ENCODE data around the gene KRTAP5-1. TPM values are rescaled to one million over a fixed set of nuclear protein-coding genes. Genes with fewer than 3 reads are reported as not detected.

KRTAP5-1 gene
- total RNA-seq, 2 experiments from 2014 or later, result not detected

GRCh38 chr11:1560002-1560648, 25.0 kb downstream of the KRTAP5-1 start:
- Mint-ChIP-seq H3K9me3 (no peaks in the 10 kb centered on the region), H3K4me1 (ENCODE audit: low read depth) (no peaks in the 10 kb centered on the region), H3K4me3 (no peak overlapping the region), H3K27ac (no peak overlapping the region), H3K27me3 (no peaks in the 10 kb centered on the region), H3K36me3 (ENCODE audit: low read depth) (peaks cover 2% of the 10 kb centered on the region)
- no peak for TF ChIP-seq CTCF (IDR thresholded peaks at IDR 0.05)
- POLR2A ChIA-PET, result no interaction called here
- intact Hi-C loops (cut with micrococcal nuclease), result no loop called here
- CTCF ChIA-PET, result interaction anchor here (0.6 to 1.6 kb wide), 4 partner anchors 11 to 69 kb away, joined by 3 to 7 read pairs (median 4); no protein-coding TSS in a partner anchor
- ATAC-seq, result no peak
- DNase-seq, result no peak

- Mint-ChIP-seq H3K27me3 (no peaks in the 10 kb centered on the region), H3K4me1 (ENCODE audit: low read depth) (no peaks in the 10 kb centered on the region), H3K36me3 (ENCODE audit: low read depth) (peaks cover 2% of the 10 kb centered on the region), H3K4me3 (no peak overlapping the region), H3K9me3 (no peaks in the 10 kb centered on the region), H3K27ac (no peak overlapping the region)
- intact Hi-C loops (cut with micrococcal nuclease), result no loop called here
- CTCF ChIA-PET, result interaction anchor here (1.4 to 1.7 kb wide), 4 partner anchors 11 to 15 kb away, joined by 3 to 9 read pairs (median 6); no protein-coding TSS in a partner anchor
- no peak for TF ChIP-seq CTCF (IDR thresholded peaks at IDR 0.05)
- peak; percentile 27 for ATAC-seq
- no peak for DNase-seq
- POLR2A ChIA-PET, result no interaction called here
Measured at GRCh38 chr11:1559111-1559951, 25.8 kb downstream of the KRTAP5-1 start.

- CTCF ChIA-PET, result interaction anchor here (1.5 to 1.7 kb wide), 3 partner anchors 10 to 16 kb away, joined by 3 to 12 read pairs (median 9); no protein-coding TSS in a partner anchor
- H3K27ac Mint-ChIP-seq, result no peak overlapping the region
- no peak for ATAC-seq
Measured at GRCh38 chr11:1558775-1559110, 26.3 kb downstream of the KRTAP5-1 start.

GRCh38 chr11:1557904-1558774, 26.9 kb downstream of the KRTAP5-1 start:
- Mint-ChIP-seq H3K4me1 (ENCODE audit: low read depth) (no peaks in the 10 kb centered on the region), H3K27ac (no peak overlapping the region), H3K4me3 (no peak overlapping the region), H3K9me3 (no peaks in the 10 kb centered on the region), H3K36me3 (ENCODE audit: low read depth) (peaks cover 2% of the 10 kb centered on the region), H3K27me3 (peaks cover 2% of the 10 kb centered on the region)
- DNase-seq (no peak), ATAC-seq (no peak)
- CTCF ChIA-PET, result interaction anchor here (1.6 to 1.7 kb wide), 2 partner anchors 11 to 17 kb away, joined by 9 to 12 read pairs; no protein-coding TSS in a partner anchor
- POLR2A ChIA-PET, result interaction anchor here (1.4 kb wide), 1 partner anchor 29 kb away, joined by 3 read pairs; no protein-coding TSS in a partner anchor
- TF ChIP-seq CTCF (IDR thresholded peaks at IDR 0.05), result no peak
- intact Hi-C loops (cut with micrococcal nuclease), result no loop called here

More at GRCh38 chr11:1558775-1559110, 26.3 kb downstream of the KRTAP5-1 start:
- Mint-ChIP-seq H3K9me3 (no peaks in the 10 kb centered on the region), H3K4me3 (no peak overlapping the region), H3K36me3 (ENCODE audit: low read depth) (peaks cover 2% of the 10 kb centered on the region), H3K27me3 (peaks cover 2% of the 10 kb centered on the region), H3K4me1 (ENCODE audit: low read depth) (no peaks in the 10 kb centered on the region)
- DNase-seq, result no peak
- intact Hi-C loops (cut with micrococcal nuclease), result no loop called here
- no peak for TF ChIP-seq CTCF (IDR thresholded peaks at IDR 0.05)
- POLR2A ChIA-PET, result interaction anchor here (1.4 kb wide), 1 partner anchor 30 kb away, joined by 3 read pairs; no protein-coding TSS in a partner anchor

Measured in activated CD8-positive, alpha-beta T cell treated with anti-CD3 and anti-CD28 coated beads for 36 hours (primary cell).